Bronchial epithelial cell (primary cell): ENCODE measurements around the gene AP1B1. TPM values are rescaled to one million over a fixed set of nuclear protein-coding genes. Genes with fewer than 3 reads are reported as not detected.
"Not testable (repeated sequence)": the region's sequence is repeated elsewhere in the genome, so short reads cannot be mapped to it uniquely, and the experiment has no call there.

Experiments used
- DNase-seq: peaks from one replicate; pipeline ENCODE4 v3.0.0-alpha.2; 2010; ENCODE audit warnings: low read depth
- FAIRE-seq: peaks from 2 replicates; lab custom pipeline; 2011; peaks lifted over from hg19 to GRCh38; lab: Jason Lieb, UNC
- H3K27me3 ChIP-seq: 2 replicates; pipeline ENCODE4 v1.5.1; 2011; ENCODE audit warnings: low read length; ENCODE audit not compliant: control insufficient read depth, insufficient read depth
- H3K36me3 ChIP-seq: 2 replicates; pipeline ENCODE4 v1.5.1; 2011; ENCODE audit warnings: low read length; ENCODE audit not compliant: control insufficient read depth, insufficient read depth
- H3K4me3 ChIP-seq: 2 replicates; pipeline ENCODE4 v1.5.1; 2011; ENCODE audit warnings: mild to moderate bottlenecking, low read depth, low read length, control low read depth
- total RNA-seq: library from RNA; depleted of rRNA; stranded (reverse); fragments of >200 nt; gene quantifications from 2 replicates; pipeline ENCODE4 v1.2.1, GENCODE V29; 2014
- TF ChIP-seq, protein P1 (sequence below): IDR thresholded peaks from 2 replicates; pipeline ENCODE4 v1.5.1; 2011; ENCODE audit warnings: mild to moderate bottlenecking, moderate library complexity, low read length, control low read depth, inconsistent platforms; ENCODE audit not compliant: insufficient read depth, severe bottlenecking

Gene AP1B1
- total RNA-seq, 1 donor from 2014 or later: 44.8 TPM

- TF ChIP-seq, protein P1, sequence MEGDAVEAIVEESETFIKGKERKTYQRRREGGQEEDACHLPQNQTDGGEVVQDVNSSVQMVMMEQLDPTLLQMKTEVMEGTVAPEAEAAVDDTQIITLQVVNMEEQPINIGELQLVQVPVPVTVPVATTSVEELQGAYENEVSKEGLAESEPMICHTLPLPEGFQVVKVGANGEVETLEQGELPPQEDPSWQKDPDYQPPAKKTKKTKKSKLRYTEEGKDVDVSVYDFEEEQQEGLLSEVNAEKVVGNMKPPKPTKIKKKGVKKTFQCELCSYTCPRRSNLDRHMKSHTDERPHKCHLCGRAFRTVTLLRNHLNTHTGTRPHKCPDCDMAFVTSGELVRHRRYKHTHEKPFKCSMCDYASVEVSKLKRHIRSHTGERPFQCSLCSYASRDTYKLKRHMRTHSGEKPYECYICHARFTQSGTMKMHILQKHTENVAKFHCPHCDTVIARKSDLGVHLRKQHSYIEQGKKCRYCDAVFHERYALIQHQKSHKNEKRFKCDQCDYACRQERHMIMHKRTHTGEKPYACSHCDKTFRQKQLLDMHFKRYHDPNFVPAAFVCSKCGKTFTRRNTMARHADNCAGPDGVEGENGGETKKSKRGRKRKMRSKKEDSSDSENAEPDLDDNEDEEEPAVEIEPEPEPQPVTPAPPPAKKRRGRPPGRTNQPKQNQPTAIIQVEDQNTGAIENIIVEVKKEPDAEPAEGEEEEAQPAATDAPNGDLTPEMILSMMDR: no peak
- DNase-seq (no peak), FAIRE-seq (no peak)
- Histone ChIP-seq H3K4me3 (no peak overlapping the region), H3K36me3 (no peaks in the 10 kb centered on the region), H3K27me3 (no peaks in the 10 kb centered on the region)
Measured at GRCh38 chr22:29375398-29376076, 12.8 kb downstream of the AP1B1 start.

GRCh38 chr22:29374806-29375205 is 13.6 kb downstream of the AP1B1 start:
- not testable (repeated sequence) for H3K27me3 ChIP-seq, FAIRE-seq, H3K4me3 ChIP-seq, H3K36me3 ChIP-seq, DNase-seq

- H3K27me3 ChIP-seq: no peaks in the 10 kb centered on the region
- no peaks in the 10 kb centered on the region for H3K36me3 ChIP-seq
- H3K4me3 ChIP-seq: no peak overlapping the region
- TF ChIP-seq, protein P1: no peak
- DNase-seq (no peak), FAIRE-seq (no peak)
Measured at GRCh38 chr22:29374401-29374800, 14.0 kb downstream of the AP1B1 start.

GRCh38 chr22:29370537-29370936 is 17.8 kb downstream of the AP1B1 start:
- no peak for FAIRE-seq
- H3K4me3 ChIP-seq: no peak overlapping the region
- H3K27me3 ChIP-seq: no peaks in the 10 kb centered on the region
- DNase-seq: no peak
- H3K36me3 ChIP-seq: peaks cover 2% of the 10 kb centered on the region
- TF ChIP-seq, protein P1: no peak

- TF ChIP-seq, protein P1: no peak
- DNase-seq (peak; percentile 70), FAIRE-seq (no peak)
- Histone ChIP-seq H3K4me3 (no peak overlapping the region), H3K27me3 (no peaks in the 10 kb centered on the region), H3K36me3 (peaks cover 2% of the 10 kb centered on the region)
Measured at GRCh38 chr22:29369460-29369859, 18.9 kb downstream of the AP1B1 start.

DNA sequence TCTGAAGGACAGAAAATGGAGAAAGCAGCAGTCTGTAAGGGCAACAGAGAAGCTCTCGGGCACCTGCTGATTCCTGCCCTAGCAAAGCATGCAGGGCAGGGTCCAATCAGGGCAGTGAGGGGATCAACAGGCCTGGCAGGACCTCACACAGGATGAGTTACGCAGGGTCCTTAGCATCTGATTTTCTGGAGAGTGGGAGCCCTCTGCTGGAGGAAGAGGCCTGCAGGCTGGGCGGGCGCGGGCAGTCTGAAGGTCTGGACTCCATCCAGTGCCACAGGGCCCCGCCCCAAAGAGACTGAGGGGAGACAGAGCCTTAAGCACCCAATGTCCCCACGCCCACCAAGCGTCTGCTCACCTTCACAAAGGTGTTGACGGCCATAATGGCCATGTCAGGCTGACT is 28.9 kb downstream of the AP1B1 start:
- Histone ChIP-seq H3K4me3 (no peak overlapping the region), H3K27me3 (no peaks in the 10 kb centered on the region), H3K36me3 (peaks cover 26% of the 10 kb centered on the region)
- DNase-seq (peak; percentile 31), FAIRE-seq (no peak)
- TF ChIP-seq, protein P1: peak; percentile 71

GRCh38 chr22:29357193-29357890 is 31.0 kb downstream of the AP1B1 start:
- peaks cover 39% of the 10 kb centered on the region for H3K36me3 ChIP-seq
- not testable (repeated sequence) for H3K4me3 ChIP-seq, FAIRE-seq, DNase-seq, H3K27me3 ChIP-seq
